Activated B cell treated with CpG ODN at 0.5 μM for 24 hours (primary cell): ENCODE measurements around the gene CAMKMT. TPM values are rescaled to one million over a fixed set of nuclear protein-coding genes. Genes with fewer than 3 reads are reported as not detected.

Source experiments
- ATAC-seq: fragments of 200-7000 bp; cut with Tn5 transposase; one replicate; pipeline ENCODE4 v1.10.0; 2021; ENCODE audit warnings: low read depth, mild to moderate bottlenecking, moderate library complexity
- CTCF ChIA-PET: fragments of 350-600 bp; sonication (Branson Sonifier 250); formaldehyde crosslinking; loops from one replicate; lab custom pipeline; 2021; ENCODE audit warnings: antibody characterized with exemption; lab: Charles Lee
- POLR2A ChIA-PET: fragments of 350-600 bp; sonication (Branson Sonifier 250); formaldehyde crosslinking; loops from one replicate; lab custom pipeline; 2021; ENCODE audit warnings: antibody characterized with exemption; lab: Charles Lee
- DNase-seq: peaks from one replicate; pipeline ENCODE4 v3.0.0; 2022
- H3K27ac Mint-ChIP-seq: one replicate; pipeline ENCODE4 v1.8.0; 2020; ENCODE audit warnings: mixed read lengths
- H3K27me3 Mint-ChIP-seq: one replicate; pipeline ENCODE4 v1.8.0; 2021; ENCODE audit warnings: mixed read lengths
- H3K36me3 Mint-ChIP-seq: one replicate; pipeline ENCODE4 v1.8.0; 2021; ENCODE audit warnings: low read depth, mixed read lengths
- H3K4me1 Mint-ChIP-seq: one replicate; pipeline ENCODE4 v1.8.0; 2021; ENCODE audit warnings: mixed read lengths
- H3K4me3 Mint-ChIP-seq: one replicate; pipeline ENCODE4 v1.8.0; 2020; ENCODE audit warnings: mild to moderate bottlenecking, mixed read lengths
- H3K9me3 Mint-ChIP-seq: one replicate; pipeline ENCODE4 v1.8.0; 2020; ENCODE audit warnings: mixed read lengths
- intact Hi-C: fragments of 100-400 bp; cut with micrococcal nuclease; formaldehyde crosslinking; loops from one replicate; pipeline ENCODE4 v1.15.1; 2024
- total RNA-seq: library from RNA; stranded (reverse); gene quantifications from 2 replicates; pipeline ENCODE4 v1.2.3, GENCODE V29; 2022
- TF ChIP-seq, protein P1 (sequence below): fragments of 200-600 bp; IDR thresholded peaks from one replicate; pipeline ENCODE4 v1.8.0; 2022; ENCODE audit warnings: antibody characterized with exemption, mild to moderate bottlenecking

The CAMKMT gene
- total RNA-seq, 1 donor from 2014 or later, result 21.2 TPM

DNA sequence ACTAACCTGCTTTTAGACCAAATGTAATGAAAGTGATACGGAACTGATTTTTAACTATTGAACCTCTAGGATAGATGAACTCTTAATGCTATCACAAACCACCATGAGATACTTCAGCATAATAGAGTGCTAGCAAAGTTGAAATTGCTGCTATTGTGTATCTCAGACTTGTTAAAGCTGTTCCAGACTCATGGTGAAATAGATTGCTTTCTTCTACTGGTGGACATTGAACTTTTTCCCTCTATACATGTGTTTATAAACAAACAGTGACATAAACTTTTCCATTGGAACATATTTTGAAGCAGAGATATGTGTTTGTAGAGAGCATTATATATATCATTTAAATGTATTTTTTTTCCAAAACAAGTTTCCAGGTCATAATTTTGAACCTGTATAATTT is 157.3 kb downstream of the CAMKMT start:
- Mint-ChIP-seq H3K4me1 (no peaks in the 10 kb centered on the region), H3K9me3 (peaks cover 14% of the 10 kb centered on the region), H3K27me3 (no peaks in the 10 kb centered on the region), H3K4me3 (no peak overlapping the region), H3K27ac (no peak overlapping the region), H3K36me3 (peaks cover 13% of the 10 kb centered on the region)
- ChIA-PET CTCF (interaction anchor here (0.8 kb wide), 1 partner anchor 977 kb away, joined by 3 read pairs; no protein-coding TSS in a partner anchor), POLR2A (interaction anchor here (0.7 kb wide), 1 partner anchor 376 kb away, joined by 3 read pairs; no protein-coding TSS in a partner anchor)
- TF ChIP-seq, protein P1, sequence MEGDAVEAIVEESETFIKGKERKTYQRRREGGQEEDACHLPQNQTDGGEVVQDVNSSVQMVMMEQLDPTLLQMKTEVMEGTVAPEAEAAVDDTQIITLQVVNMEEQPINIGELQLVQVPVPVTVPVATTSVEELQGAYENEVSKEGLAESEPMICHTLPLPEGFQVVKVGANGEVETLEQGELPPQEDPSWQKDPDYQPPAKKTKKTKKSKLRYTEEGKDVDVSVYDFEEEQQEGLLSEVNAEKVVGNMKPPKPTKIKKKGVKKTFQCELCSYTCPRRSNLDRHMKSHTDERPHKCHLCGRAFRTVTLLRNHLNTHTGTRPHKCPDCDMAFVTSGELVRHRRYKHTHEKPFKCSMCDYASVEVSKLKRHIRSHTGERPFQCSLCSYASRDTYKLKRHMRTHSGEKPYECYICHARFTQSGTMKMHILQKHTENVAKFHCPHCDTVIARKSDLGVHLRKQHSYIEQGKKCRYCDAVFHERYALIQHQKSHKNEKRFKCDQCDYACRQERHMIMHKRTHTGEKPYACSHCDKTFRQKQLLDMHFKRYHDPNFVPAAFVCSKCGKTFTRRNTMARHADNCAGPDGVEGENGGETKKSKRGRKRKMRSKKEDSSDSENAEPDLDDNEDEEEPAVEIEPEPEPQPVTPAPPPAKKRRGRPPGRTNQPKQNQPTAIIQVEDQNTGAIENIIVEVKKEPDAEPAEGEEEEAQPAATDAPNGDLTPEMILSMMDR, result no peak
- ATAC-seq (no peak), DNase-seq (no peak)
- intact Hi-C loops, result no loop called here

DNA sequence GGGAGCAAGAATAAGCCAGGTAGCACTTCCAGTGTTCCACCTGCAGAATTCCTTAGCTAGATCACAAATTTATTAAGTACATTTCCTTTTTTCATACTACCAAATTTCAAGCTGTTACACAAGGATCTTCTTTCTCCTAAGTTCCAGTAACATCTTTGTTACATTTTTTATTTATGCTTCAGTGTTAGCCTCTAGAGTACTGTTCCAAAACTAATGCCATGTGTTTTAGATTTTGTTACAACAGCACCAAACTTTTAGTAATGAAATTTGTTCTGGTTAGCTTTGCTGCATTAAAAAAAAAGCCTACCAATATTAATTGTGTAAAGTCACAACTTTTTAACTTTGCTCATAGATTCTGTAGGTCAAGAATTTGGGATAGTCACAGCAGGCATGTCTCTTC is 161.1 kb downstream of the CAMKMT start:
- TF ChIP-seq, protein P1, result no peak
- Mint-ChIP-seq H3K4me3 (no peak overlapping the region), H3K4me1 (peaks cover 3% of the 10 kb centered on the region), H3K27ac (no peak overlapping the region), H3K36me3 (peaks cover 16% of the 10 kb centered on the region), H3K9me3 (peaks cover 18% of the 10 kb centered on the region), H3K27me3 (no peaks in the 10 kb centered on the region)
- DNase-seq, result no peak
- ChIA-PET POLR2A (no interaction called here), CTCF (no interaction called here)
- no peak for ATAC-seq
- intact Hi-C loops, result no loop called here

DNA sequence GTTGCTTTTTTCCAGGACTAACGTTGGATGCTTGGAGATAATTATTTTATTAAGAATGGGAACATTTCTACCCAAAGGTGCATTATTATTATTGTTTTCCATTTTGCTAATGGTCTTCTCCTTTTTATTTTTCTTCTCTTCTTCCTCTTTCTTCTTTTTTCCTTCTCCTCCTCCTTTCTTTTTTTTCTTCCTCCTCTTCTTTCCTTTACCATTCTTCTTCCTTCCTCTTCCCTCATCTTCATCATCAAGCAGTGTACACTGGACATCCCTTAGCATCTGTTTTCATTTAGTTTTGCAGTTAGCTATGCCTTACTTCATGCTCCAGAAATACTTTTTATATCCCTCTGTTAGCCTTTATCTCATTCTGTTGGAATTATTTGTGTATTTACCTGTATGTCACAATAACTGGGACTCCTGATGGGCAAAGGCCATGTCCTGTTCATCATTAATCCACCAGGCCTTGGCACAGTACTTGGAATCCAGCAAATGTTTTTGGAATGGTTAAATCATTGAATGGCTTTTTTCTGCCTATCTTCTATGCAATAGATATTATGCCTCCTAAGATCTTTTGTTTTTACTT is 162.7 kb downstream of the CAMKMT start:
- ChIA-PET CTCF (interaction anchor here (1.5 kb wide), 1 partner anchor 45 kb away, joined by 4 read pairs; no protein-coding TSS in a partner anchor), POLR2A (no interaction called here)
- no peak overlapping the region for H3K4me3 Mint-ChIP-seq
- H3K9me3 Mint-ChIP-seq, result peaks cover 17% of the 10 kb centered on the region
- no peak for ATAC-seq
- intact Hi-C loops, result no loop called here
- H3K4me1 Mint-ChIP-seq, result peaks cover 5% of the 10 kb centered on the region
- H3K27ac Mint-ChIP-seq, result no peak overlapping the region
- H3K36me3 Mint-ChIP-seq, result peaks cover 16% of the 10 kb centered on the region
- TF ChIP-seq, protein P1, result no peak
- H3K27me3 Mint-ChIP-seq, result no peaks in the 10 kb centered on the region
- no peak for DNase-seq

DNA sequence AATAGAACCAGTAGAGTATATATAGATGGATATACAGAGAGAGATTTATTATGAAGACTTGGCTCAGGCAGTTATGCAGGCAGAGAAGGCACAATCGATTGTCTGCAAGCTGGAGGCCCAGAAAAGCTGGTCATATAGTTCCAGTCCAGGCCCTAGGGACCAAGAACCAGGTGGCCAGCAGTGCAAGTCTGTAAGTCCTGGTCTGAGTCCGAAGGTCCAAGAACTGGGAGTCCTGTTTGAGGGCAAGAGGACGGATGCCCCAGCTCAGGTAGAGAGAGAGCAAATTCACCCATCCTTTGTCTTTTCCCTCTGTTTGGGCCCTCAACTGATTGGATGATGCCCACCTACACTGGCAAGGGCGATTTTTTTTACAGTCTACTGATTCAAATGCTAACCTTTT is 164.6 kb downstream of the CAMKMT start:
- Mint-ChIP-seq H3K27ac (no peak overlapping the region), H3K4me1 (peaks cover 5% of the 10 kb centered on the region), H3K27me3 (no peaks in the 10 kb centered on the region), H3K9me3 (peaks cover 11% of the 10 kb centered on the region), H3K4me3 (no peak overlapping the region), H3K36me3 (peaks cover 10% of the 10 kb centered on the region)
- ChIA-PET POLR2A (no interaction called here), CTCF (no interaction called here)
- DNase-seq (no peak), ATAC-seq (no peak)
- intact Hi-C loops, result no loop called here
- TF ChIP-seq, protein P1, result no peak

DNA sequence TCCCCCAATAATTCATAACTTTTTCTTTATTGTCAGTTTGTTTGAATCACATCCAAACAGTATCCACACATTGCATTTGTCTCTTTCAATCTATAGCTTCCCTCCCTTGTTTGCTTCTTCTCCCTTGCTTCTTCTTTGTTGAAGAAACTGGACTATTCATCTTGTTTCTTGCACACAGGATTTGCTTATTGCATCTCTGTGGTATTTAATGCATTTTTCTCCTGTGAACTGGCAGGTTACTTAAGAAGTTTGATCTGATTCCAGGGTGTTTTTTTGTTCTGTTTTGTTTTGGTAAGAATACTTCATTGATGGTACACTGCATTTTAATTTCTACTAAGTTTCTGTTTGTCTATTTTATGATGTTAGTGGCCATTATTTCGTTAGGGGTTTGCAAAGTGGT is 166.8 kb downstream of the CAMKMT start:
- POLR2A ChIA-PET, result no interaction called here
- Mint-ChIP-seq H3K9me3 (peaks cover 6% of the 10 kb centered on the region), H3K4me1 (peaks cover 5% of the 10 kb centered on the region), H3K27ac (no peak overlapping the region), H3K4me3 (no peak overlapping the region), H3K27me3 (no peaks in the 10 kb centered on the region), H3K36me3 (peaks cover 8% of the 10 kb centered on the region)
- intact Hi-C loops, result no loop called here
- TF ChIP-seq, protein P1, result no peak
- no peak for DNase-seq
- no peak for ATAC-seq
- CTCF ChIA-PET, result no interaction called here
